HS-5 (cell line): ENCODE data around the gene PTP4A2.
A peak's percentile ranks its signal among the peaks of the same experiment; 100 is the strongest.

Experiments
- DNase-seq: peaks from one replicate; pipeline ENCODE4 v3.0.0-alpha.2; 2012; ENCODE audit warnings: low read depth

Gene PTP4A2

DNA sequence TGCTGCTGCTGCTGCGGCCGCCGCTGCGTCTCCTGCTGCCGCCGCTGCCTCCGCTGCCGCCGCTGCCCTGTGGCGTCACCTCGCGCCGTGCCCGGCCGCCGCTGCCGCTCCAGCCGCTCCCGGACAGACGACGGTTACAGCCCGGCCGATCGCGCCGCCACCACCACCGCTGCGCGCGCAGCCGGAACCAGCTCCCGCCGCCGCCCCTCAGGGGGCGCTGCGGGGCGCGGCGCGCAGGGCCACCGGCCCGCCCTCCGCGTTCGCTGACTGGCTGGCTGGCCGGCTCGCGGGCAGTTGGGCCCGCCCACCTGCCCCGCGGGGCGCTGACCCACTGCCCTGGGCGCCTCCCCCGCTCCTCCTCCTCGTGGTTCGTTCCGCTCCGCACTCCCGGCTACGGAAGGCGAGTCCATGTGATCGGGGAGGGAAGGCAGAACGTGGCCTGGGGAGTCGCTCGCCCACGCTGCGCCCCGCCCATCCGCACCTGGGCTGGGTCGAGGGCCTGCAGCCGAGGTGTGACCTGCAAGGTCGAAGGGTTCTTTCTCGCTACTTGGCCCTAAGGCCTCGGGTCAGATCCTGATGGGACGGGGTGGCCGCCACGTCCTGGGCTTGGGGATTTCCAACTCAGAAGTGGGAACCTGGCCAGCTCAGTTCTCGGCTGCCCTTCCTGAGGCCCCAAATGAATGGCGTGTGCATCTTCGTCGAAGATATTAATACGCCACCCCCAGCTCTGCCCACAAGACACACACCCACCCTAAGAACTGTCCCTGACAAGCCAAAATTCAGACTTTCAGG is at the start of gene PTP4A2:
Gene PTP4A2, minus strand, starts transcription at position 185 of the 792 bp plus-strand sequence. CDS start 19,303 bp downstream, outside the sequence.
- peak; percentile 79 for DNase-seq

GRCh38 chr1:31987135-31987619 is 49.0 kb upstream of the PTP4A2 start:
- no peak for DNase-seq

DNA sequence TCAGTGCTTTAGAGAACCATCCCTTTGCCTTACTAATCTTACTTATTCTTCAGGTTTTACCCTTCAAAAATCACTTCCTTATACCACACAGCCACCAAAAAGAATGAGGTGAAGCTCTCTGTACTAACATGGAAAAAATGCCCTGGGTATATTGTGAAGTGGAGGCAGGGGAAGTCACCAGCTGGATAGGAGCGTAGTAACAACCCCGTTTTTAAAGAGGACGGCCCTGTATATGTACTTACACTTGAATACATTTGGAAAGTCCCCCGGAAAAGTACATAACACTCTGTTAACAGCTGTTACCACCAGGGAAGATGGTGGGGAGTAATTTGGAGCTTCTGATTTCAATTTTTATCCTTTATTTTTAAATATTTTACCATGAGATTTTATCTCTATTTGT is 47.3 kb upstream of the PTP4A2 start:
- no peak for DNase-seq

DNA sequence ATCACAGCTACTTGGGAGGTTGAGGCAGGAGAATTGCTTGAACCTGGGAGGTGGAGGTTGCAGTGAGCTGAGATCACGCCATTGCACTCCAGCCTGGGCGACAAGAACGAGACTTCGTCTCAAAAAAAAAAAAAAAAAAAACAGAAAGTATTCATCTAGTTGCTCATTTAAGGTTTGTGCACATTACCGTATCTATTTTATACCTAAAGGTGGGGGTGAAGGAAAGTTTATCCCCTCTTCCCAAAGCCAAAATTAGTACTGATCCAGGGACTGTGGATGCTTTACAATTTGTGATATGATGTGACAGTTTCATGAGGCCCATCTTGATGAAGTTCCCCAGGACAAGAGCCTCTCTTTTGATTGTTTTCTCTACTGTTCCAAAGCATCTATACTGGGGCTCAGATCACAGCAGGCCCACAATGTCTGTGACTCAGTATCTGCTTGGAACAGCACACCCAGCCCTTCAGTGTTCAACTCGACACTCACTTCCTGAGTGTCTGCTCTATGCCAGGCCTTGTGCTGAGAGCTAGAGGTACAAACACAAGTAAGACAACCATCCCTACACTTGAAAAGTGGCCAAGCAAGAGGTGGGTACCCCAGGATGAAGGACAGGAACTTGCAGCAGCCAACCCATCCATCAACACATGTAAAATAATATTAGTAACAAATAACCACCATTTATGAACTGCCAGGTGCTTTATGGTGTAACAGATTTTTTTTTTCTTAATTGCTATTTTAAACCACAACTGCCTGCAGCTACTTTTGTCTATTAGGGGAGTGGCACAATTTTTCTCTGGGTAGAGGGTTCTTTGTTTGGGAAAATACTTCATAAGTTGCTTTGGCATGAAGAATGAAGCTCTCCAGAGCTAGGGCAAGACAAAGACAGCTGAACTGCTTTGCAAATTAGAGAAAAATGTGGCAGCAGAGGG is 46.5 kb upstream of the PTP4A2 start:
- DNase-seq: no peak

DNA sequence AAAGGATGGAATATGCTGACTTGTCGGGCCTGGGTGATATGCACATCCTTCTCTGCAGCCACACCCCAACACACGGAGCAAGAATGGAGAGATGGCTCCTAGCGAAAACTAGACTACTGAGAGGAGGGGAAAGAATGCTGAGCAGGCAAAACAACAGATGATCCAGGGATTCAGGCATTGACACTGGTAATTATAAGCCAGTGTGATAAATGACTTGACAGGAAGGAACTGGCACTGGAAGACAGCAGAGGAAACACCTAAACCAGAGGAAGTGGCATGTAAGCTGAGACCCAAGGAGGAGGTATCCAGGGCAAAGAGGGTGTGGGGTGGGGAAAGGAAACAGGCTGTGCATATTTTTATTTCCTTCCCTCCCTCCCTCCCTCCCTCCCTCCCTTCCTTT is 43.8 kb upstream of the PTP4A2 start:
- DNase-seq: no peak

DNA sequence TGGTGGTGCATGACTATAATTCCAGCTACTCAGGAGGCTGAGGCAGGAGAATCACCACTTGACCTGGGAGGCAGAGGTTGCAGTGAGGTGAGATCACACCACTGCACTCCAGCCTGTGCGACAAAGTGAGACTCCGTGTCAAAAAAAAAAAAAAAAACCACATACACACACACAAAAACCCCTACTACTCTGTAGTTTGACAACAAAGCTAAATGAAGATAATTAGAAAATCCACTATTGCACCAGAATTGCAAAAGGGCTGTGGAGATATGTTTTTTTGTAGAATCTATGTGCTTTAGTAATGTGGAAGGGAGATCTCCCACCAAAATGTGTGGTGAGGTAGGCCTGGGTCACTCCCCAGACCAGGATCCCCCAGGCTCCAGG is 43.3 kb upstream of the PTP4A2 start:
- DNase-seq: no peak

GRCh38 chr1:31980835-31981455 is 42.8 kb upstream of the PTP4A2 start:
- no peak for DNase-seq

GRCh38 chr1:31978843-31979400 is 40.8 kb upstream of the PTP4A2 start:
- no peak for DNase-seq

DNA sequence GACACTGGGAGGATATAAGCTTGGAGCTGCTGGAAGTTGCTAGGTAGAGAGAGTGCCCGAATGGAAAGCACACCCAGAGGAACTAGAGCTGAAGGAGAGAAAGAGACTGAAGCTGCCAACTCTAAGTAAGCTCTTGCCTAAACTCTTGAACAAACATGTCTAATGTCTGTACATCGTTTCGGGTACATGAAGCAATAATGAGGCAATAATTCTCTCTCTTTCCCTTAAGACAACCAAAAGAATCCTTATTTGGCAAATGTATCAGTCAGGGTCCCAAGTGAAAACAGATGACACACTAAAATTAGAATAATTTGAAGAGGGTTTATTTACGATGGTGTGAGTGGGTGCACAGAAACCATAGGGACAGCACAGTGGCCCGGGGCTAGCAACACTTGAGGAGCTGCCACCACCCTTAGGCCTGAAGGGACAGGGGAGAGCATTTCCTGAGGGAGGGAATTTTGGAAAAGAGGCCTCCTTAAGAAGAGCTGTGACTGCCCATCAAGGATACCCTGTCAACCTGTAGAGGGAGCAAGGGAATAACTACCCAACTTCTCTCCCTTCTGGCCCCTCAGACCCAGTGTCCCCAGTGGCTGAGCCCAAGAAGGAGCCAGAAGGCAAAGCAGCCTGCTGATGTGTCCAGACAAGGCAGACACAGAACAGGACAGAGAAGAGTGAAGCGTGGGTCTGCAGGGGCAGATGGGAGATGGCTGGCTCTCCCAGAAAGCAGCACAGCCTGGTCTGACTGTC is 39.4 kb upstream of the PTP4A2 start:
- no peak for DNase-seq

GRCh38 chr1:31976401-31976800 is 38.2 kb upstream of the PTP4A2 start:
- DNase-seq: no peak

DNA sequence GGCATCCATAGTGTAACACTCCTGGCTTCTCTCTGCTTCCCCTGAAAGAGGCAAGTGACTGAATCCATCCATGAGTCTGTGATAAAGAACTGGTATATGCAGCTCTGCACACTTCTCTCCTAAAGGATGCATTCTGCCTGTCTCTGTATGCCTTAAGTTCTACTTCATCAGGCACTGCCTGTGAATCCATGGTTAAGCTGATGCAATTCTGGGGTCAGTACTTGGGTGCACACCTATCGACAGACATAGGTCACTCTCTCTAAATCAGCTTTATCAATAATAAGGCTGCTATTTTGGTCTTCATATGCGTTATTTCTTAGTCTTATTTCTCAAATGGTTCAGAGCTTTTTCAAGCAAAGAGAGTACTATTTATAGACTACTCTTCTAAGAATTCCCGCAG is 32.7 kb upstream of the PTP4A2 start:
- no peak for DNase-seq

- no peak for DNase-seq
Observed at GRCh38 chr1:31961536-31961935, 23.4 kb upstream of the PTP4A2 start.

GRCh38 chr1:31959521-31960340 is 21.6 kb upstream of the PTP4A2 start:
- no peak for DNase-seq

GRCh38 chr1:31957701-31958674 is 19.8 kb upstream of the PTP4A2 start:
- no peak for DNase-seq

- peak; percentile 98 for DNase-seq
Observed at GRCh38 chr1:31955917-31956736, 18.0 kb upstream of the PTP4A2 start.

- peak; percentile 92 for DNase-seq
Observed at GRCh38 chr1:31954607-31955283, 16.6 kb upstream of the PTP4A2 start.

- DNase-seq: no peak
Observed at GRCh38 chr1:31952825-31953220, 14.7 kb upstream of the PTP4A2 start.

DNA sequence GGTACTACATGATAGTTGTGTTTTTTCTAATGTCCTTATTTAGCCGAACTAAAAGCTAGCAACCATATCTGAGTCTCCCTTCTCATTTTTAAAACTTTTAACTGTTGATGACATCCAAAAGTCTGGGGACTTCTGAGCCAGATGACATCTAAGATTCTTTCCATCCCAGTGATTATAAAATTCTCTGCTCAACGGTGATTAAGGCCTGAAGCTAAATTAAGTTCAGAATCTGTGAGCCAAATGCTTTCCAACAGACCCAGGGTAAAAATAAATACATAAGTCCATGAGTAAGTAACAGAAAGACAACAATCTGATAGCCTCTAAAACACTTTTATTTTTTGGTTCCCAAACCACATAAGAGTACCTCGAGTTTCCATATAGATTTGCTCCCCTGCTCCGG is 13.1 kb upstream of the PTP4A2 start:
- no peak for DNase-seq
